ENCODE data around the gene TBC1D22A. TPM values are rescaled to one million over a fixed set of nuclear protein-coding genes. Genes with fewer than 3 reads are reported as not detected.

The TBC1D22A gene
- total and polyA plus RNA-seq, 9 of the 15 experiments (the other 6 are each of a cell fraction or from before 2014, with no cell fraction given): 0.20 to 11.5 (median 5.2) TPM

DNA sequence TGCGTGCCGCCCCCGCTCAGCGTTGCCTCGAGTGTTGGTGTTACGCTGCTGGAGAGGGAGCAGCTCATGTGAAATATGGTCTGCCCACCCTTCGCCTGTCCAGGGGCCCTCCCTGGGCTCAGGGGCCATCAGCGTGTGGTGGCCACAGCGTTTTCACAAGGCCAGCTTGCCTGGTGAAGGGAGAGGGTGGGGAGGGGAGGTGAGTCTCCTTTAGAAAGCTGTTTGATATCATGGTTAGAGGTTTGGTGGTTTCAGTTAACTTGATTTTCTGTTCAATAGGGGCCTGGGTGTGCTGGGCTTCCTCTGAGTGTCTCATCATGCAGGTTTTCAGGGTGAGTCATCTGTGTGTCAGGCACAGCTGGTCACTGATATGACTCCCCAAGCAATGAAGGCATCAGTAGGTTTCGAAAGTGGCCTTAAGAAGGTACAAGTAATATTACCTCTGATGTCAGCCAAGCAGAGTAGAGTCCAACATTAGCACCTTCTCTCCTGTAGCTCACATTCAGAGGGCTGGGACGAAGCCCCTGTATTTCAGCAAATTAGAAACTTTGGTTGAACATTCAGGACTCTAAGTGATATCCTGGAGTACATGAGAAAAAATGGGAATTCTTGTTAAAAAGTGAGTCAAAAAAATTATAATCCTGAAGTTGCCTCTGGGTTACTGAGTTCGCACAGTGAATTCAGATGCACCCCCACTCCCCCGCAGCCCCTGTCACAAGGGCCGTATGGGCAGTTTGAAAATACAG is 172.5 kb downstream of the TBC1D22A start (continued):
- TF ChIP-seq, protein P1, sequence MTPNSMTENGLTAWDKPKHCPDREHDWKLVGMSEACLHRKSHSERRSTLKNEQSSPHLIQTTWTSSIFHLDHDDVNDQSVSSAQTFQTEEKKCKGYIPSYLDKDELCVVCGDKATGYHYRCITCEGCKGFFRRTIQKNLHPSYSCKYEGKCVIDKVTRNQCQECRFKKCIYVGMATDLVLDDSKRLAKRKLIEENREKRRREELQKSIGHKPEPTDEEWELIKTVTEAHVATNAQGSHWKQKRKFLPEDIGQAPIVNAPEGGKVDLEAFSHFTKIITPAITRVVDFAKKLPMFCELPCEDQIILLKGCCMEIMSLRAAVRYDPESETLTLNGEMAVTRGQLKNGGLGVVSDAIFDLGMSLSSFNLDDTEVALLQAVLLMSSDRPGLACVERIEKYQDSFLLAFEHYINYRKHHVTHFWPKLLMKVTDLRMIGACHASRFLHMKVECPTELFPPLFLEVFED (CRISPR knock-in tag; conservative IDR thresholded peaks at IDR 0.05): no peak
- TF ChIP-seq PPARD (CRISPR knock-in tag; IDR thresholded peaks at IDR 0.05): no peak
- TF ChIP-seq NBN (IDR thresholded peaks at IDR 0.05; ENCODE audit: low read depth): no peak
- no peak for TF ChIP-seq PTRF (tag; IDR thresholded peaks at IDR 0.05)
- no peak for TF ChIP-seq ZC3H8 (IDR thresholded peaks at IDR 0.05)
- TF ChIP-seq CCNT2 (IDR thresholded peaks at IDR 0.05; ENCODE audit: borderline replicate concordance, extremely low read depth, insufficient read length, low read depth, low read length): peak; percentile 45
- TF ChIP-seq ELF1 (tag; IDR thresholded peaks at IDR 0.05): no peak
- no peak for TF ChIP-seq ILK (tag; IDR thresholded peaks at IDR 0.05; ENCODE audit: borderline replicate concordance, low read depth)
- TF ChIP-seq, protein P2, sequence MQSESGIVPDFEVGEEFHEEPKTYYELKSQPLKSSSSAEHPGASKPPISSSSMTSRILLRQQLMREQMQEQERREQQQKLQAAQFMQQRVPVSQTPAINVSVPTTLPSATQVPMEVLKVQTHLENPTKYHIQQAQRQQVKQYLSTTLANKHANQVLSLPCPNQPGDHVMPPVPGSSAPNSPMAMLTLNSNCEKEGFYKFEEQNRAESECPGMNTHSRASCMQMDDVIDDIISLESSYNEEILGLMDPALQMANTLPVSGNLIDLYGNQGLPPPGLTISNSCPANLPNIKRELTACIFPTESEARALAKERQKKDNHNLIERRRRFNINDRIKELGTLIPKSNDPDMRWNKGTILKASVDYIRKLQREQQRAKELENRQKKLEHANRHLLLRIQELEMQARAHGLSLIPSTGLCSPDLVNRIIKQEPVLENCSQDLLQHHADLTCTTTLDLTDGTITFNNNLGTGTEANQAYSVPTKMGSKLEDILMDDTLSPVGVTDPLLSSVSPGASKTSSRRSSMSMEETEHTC (IDR thresholded peaks at IDR 0.05): no peak
- TF ChIP-seq, protein P3, sequence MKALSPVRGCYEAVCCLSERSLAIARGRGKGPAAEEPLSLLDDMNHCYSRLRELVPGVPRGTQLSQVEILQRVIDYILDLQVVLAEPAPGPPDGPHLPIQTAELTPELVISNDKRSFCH (CRISPR knock-in tag; IDR thresholded peaks at IDR 0.05): no peak
- TF ChIP-seq, protein P3 (tag; IDR thresholded peaks at IDR 0.05): no peak
- TF ChIP-seq CBX3 (IDR thresholded peaks at IDR 0.05; ENCODE audit: borderline replicate concordance in 1 of 2, low read length in 2 of 2): peak in 1 of 2 experiments; percentile 36; a peak in 1 of 3 replicates
- TF ChIP-seq ZNF143 (CRISPR knock-in tag; IDR thresholded peaks at IDR 0.05): no peak
- TF ChIP-seq SPI1 (IDR thresholded peaks at IDR 0.05; ENCODE audit: borderline replicate concordance, low read depth, low read length): no peak
- TF ChIP-seq, protein P4, sequence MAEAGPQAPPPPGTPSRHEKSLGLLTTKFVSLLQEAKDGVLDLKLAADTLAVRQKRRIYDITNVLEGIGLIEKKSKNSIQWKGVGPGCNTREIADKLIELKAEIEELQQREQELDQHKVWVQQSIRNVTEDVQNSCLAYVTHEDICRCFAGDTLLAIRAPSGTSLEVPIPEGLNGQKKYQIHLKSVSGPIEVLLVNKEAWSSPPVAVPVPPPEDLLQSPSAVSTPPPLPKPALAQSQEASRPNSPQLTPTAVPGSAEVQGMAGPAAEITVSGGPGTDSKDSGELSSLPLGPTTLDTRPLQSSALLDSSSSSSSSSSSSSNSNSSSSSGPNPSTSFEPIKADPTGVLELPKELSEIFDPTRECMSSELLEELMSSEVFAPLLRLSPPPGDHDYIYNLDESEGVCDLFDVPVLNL (CRISPR knock-in tag; IDR thresholded peaks at IDR 0.05; ENCODE audit: low read depth): no peak
- no peak for TF ChIP-seq ZNF174 (CRISPR knock-in tag; IDR thresholded peaks at IDR 0.05)
- no peak for TF ChIP-seq ZBTB1 (CRISPR knock-in tag; IDR thresholded peaks at IDR 0.05; ENCODE audit: borderline replicate concordance, low read depth)
- TF ChIP-seq, protein P5, sequence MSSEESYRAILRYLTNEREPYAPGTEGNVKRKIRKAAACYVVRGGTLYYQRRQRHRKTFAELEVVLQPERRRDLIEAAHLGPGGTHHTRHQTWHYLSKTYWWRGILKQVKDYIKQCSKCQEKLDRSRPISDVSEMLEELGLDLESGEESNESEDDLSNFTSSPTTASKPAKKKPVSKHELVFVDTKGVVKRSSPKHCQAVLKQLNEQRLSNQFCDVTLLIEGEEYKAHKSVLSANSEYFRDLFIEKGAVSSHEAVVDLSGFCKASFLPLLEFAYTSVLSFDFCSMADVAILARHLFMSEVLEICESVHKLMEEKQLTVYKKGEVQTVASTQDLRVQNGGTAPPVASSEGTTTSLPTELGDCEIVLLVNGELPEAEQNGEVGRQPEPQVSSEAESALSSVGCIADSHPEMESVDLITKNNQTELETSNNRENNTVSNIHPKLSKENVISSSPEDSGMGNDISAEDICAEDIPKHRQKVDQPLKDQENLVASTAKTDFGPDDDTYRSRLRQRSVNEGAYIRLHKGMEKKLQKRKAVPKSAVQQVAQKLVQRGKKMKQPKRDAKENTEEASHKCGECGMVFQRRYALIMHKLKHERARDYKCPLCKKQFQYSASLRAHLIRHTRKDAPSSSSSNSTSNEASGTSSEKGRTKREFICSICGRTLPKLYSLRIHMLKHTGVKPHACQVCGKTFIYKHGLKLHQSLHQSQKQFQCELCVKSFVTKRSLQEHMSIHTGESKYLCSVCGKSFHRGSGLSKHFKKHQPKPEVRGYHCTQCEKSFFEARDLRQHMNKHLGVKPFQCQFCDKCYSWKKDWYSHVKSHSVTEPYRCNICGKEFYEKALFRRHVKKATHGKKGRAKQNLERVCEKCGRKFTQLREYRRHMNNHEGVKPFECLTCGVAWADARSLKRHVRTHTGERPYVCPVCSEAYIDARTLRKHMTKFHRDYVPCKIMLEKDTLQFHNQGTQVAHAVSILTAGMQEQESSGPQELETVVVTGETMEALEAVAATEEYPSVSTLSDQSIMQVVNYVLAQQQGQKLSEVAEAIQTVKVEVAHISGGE (CRISPR knock-in tag; IDR thresholded peaks at IDR 0.05): 0 out of 6 replicates have a peak, but pooled peaks of 1 of the 3 experiments have one; percentile 29
- TF ChIP-seq RNF2 (IDR thresholded peaks at IDR 0.05): peak; percentile 23; the same call in 1 of the 2 replicates

Measured in K562 (cell line).